ENCODE data around the gene OR1D5. TPM values are rescaled to one million over a fixed set of nuclear protein-coding genes. Genes with fewer than 3 reads are reported as not detected.
A peak's percentile ranks its signal among the peaks of the same experiment; 100 is the strongest.

OR1D5 gene
- total and polyA plus RNA-seq, 2 of the 8 experiments (the other 6 are each of a cell fraction or from before 2014, with no cell fraction given), result not detected

DNA sequence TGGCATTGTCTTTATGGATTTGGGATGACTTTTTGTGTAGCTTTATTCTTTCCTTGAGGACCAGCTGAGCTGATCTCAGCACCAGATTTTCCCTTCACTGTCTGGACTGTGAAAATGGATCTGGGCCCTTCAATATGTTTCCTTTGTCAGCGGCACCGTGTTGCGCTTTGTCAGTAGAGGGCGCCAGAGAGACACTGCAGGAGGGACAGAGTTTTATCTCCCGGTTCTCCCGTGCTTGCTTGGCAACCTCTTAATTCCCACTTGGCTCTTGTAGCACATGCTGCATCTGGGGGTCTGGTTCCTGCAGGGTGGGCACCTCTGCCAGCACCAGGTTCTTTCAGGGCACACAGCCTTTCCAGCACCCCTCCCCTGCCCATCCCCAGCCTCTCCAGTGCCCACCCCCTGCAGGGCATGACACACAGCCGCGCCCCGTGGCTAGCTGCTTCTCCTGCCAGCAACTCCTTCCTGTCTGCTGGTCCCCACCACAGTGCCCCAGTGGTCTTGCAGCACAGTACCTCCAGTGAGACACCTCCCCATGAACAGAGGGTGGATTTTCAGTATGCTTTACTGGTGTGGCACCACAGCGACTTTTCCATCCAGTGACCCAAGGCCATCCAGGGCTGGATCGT lies 19.6 kb downstream of the OR1D5 start:
- Histone ChIP-seq H3K9ac (replicated peaks in 1 of 4; ENCODE audit: extremely low read depth in 1 of 4, low read depth in 3 of 4, low read length in 3 of 4) (no peak overlapping the region), H3K4me1 (replicated peaks in 1 of 4; ENCODE audit: control insufficient read depth in 3 of 4, insufficient read depth in 4 of 4, low read length in 3 of 4) (no peaks in the 10 kb centered on the region), H3K27ac (ENCODE audit: low read depth, low read length) (no peak overlapping the region), H4K20me1 (replicated peaks in 1 of 2; ENCODE audit: control insufficient read depth in 1 of 2, insufficient read depth in 2 of 2, low read length in 2 of 2) (no peaks in the 10 kb centered on the region), H2AK5ac (ENCODE audit: low read depth, low read length) (no peak overlapping the region), H3K79me2 (ENCODE audit: control insufficient read depth in 1 of 2, insufficient read depth in 2 of 2, low read length in 2 of 2) (no peaks in the 10 kb centered on the region), H4K5ac (ENCODE audit: insufficient read length, low read depth, low read length) (no peak overlapping the region), H2AFZ (ENCODE audit: low read length) (no peak overlapping the region), H3K56ac (replicated peaks; ENCODE audit: insufficient read length, low read depth, low read length) (no peak overlapping the region), H3K4me2 (ENCODE audit: insufficient read depth in 1 of 2, low read depth in 2 of 2, low read length in 2 of 2) (no peak overlapping the region), H3K36me3 (ENCODE audit: control insufficient read depth in 2 of 4, insufficient read depth in 4 of 4, low read length in 3 of 4) (no peaks in the 10 kb centered on the region), H2BK5ac (ENCODE audit: low read depth, low read length) (no peak overlapping the region), H2BK12ac (ENCODE audit: low read depth, low read length) (no peak overlapping the region), H3K14ac (ENCODE audit: insufficient read length) (no peak overlapping the region), H3K23me2 (ENCODE audit: low read depth, low read length) (no peaks in the 10 kb centered on the region), H2BK20ac (ENCODE audit: low read length) (no peak overlapping the region), H2BK120ac (replicated peaks; ENCODE audit: low read depth, low read length) (no peak overlapping the region), H3K27me3 (replicated peaks in 1 of 4; ENCODE audit: control insufficient read depth in 3 of 4, extremely low read depth in 1 of 4, insufficient read depth in 3 of 4, low read length in 3 of 4) (no peaks in the 10 kb centered on the region), H3K18ac (ENCODE audit: extremely low read depth, low read length) (no peak overlapping the region), H3K4ac (replicated peaks; ENCODE audit: insufficient read length, low read depth, low read length) (no peak overlapping the region), H3K79me1 (ENCODE audit: low read depth, low read length) (no peaks in the 10 kb centered on the region), H4K91ac (replicated peaks; ENCODE audit: insufficient read length, low read length) (no peak overlapping the region), H3K9me3 (ENCODE audit: insufficient read depth in 2 of 2, low read depth in 1 of 2, low read length in 1 of 2) (peaks cover 13 to 17% of the 10 kb centered on the region in 2 experiments), H2BK15ac (ENCODE audit: low read length) (no peak overlapping the region), H3K4me3 (ENCODE audit: extremely low read depth in 1 of 4, insufficient read depth in 2 of 4, low read depth in 3 of 4, low read length in 4 of 4) (no peak overlapping the region), H3K23ac (ENCODE audit: insufficient read length) (no peak overlapping the region), H4K8ac (ENCODE audit: extremely low read depth, insufficient read depth, low read length) (no peak overlapping the region)
- TF ChIP-seq POLR2A (IDR thresholded peaks at IDR 0.05; ENCODE audit: control extremely low read depth in 1 of 2, low read depth in 2 of 2, low read length in 2 of 2) (no peak), RAD21 (IDR thresholded peaks at IDR 0.05 in 1 of 2, conservative IDR thresholded peaks at IDR 0.05 in 1 of 2; ENCODE audit: low read depth in 2 of 2, low read length in 2 of 2) (peak; percentile 53 to 62; a peak in 3 of 4 replicates), KDM1A (IDR thresholded peaks at IDR 0.05; ENCODE audit: borderline replicate concordance, low read length) (peak; percentile 50; the same call in 1 of the 2 replicates), CTCF (IDR thresholded peaks at IDR 0.05; ENCODE audit: control extremely low read depth in 1 of 3, insufficient read depth in 1 of 3, low read depth in 1 of 3, low read length in 3 of 3) (peak; percentile 38 to 73 (median 64))
- FAIRE-seq, result no peak
- ChIA-PET CTCF (ENCODE audit: partially characterized antibody) (interaction anchor here (0.9 to 1.1 kb wide), 2 partner anchors 9 to 12 kb away, joined by 3 to 6 read pairs; no protein-coding TSS in a partner anchor), POLR2A (ENCODE audit: partially characterized antibody) (no interaction called here)
- WGBS, 2 experiments (ENCODE audit: extremely low coverage in 1 of 2, insufficient coverage in 1 of 2, insufficient read length in 1 of 2, insufficient replicate concordance in 2 of 2, low coverage in 1 of 2, low lambda C conversion rate in 2 of 2, missing lambda C conversion rate in 1 of 2), result 75% methylated on average over 6 of the region's 11 CpGs; no CpG with 5 or more reads in 1 of the 2 experiments
- DNase-seq (ENCODE audit: low read depth in 1 of 2, low spot score in 2 of 2), result peak in 1 of 2 experiments; percentile 73
